KBM-7 (cell line): ENCODE measurements around the gene AKT3.

ENCODE experiments used
- DNase-seq: peaks from one replicate; pipeline ENCODE4 v3.0.0-alpha.2; 2015
- in situ Hi-C: fragments of 300-500 bp; cut with MboI; formaldehyde crosslinking; loops from 2 replicates; pipeline ENCODE4 v1.14.3; 2020; ENCODE audit warnings: low sequenced_read_pairs, low pct_unique_long_range_greater_than_20kb, mixed read lengths

AKT3 gene

DNA sequence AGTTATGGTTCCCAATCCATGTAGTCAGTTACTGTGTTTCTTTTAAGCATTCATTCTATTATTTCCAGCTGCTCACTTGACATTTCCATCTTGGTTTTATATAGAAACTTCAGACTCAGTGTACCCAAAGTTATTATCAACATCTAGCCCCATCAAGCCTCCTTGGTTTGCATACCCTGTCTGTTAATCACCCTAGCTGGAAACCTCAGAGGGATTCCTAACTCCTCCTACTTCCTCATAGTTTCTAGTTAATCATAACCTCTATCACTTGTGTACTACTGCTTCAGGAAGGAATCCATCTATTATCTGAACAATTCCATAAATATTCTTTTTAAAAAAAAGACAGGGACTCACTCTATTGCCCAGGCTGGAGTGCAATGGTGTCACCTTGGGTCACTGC lies 300.9 kb downstream of the AKT3 start:
- in situ Hi-C loops = no loop called here
- DNase-seq = no peak

DNA sequence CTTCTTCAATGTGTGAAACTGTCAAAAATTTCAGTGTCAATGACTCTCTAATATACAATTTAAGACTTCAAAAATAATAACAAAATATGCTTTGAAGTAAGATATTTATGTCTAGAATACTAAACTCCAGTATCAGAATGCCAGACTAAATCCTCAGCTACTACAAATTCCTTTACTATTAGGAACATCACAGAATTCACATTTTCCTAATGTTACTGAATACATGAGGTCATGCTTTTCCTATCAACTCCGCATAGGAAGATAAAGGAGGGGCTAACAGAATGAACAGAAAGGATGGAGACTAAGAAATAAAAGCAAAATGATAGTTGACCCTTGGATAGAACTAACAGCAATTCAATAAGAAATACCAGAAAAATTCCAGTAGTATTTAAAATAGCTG lies 301.5 kb downstream of the AKT3 start:
- no peak for DNase-seq
- in situ Hi-C loops = no loop called here

DNA sequence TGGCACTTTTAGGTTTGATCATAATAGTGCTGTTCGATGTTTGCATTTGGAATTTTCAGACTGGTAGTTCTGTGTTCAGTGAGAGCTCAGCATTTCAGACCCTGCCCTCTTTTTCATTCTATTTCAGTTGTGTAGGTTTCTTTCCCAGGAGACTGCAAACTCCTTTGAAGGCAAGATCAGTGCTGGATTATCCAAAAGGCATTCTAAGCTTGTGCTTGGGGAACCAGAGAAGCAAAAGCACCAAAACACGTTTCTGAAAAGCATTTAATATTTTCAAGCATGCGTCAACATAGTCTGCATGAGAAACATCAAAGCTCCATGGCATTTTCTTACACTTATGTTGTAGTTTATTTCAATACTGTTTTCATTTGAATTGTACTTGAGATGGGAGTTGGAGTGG lies 302.2 kb downstream of the AKT3 start:
- no peak for DNase-seq

DNA sequence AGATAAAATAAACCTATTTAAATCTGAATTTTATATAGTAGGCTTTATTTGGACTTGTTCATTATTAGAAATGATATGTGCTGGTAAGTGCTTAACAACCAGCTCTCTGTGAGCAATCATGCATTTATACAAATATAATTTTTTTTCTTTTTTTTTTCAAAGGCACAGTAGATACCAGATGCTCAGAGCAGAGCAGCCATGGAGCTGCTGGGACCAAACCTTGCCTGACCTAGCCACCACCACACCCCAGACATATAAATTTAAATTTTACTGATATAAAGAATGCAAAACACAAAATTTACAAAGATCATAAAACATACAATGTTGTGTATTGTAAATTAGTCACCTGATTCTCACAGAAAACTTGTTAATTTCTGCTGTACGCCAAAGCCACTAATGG lies 303.6 kb downstream of the AKT3 start:
- DNase-seq = no peak
- in situ Hi-C loops = no loop called here

More for the DNA sequence above, 302.2 kb downstream of the AKT3 start:
- in situ Hi-C loops = no loop called here

DNA sequence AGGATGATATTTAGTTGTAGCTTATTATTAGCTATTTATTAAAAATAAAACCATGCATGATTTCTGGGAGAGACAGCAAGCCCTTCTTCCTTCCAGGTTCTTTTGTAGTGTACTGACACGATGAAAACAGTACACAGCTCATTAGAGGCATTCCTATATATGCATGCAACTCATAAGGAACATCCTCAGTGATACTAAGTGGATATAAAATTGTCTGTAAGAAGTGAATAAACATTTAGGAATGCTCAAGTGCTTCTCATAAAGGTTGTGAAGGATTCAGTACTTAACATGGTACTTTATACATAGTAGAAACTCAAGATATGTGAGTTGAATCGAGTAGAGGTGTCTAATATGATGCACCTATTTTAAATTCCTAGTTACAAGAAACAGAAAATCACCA lies 306.5 kb downstream of the AKT3 start:
- DNase-seq = no peak
- in situ Hi-C loops = no loop called here

DNA sequence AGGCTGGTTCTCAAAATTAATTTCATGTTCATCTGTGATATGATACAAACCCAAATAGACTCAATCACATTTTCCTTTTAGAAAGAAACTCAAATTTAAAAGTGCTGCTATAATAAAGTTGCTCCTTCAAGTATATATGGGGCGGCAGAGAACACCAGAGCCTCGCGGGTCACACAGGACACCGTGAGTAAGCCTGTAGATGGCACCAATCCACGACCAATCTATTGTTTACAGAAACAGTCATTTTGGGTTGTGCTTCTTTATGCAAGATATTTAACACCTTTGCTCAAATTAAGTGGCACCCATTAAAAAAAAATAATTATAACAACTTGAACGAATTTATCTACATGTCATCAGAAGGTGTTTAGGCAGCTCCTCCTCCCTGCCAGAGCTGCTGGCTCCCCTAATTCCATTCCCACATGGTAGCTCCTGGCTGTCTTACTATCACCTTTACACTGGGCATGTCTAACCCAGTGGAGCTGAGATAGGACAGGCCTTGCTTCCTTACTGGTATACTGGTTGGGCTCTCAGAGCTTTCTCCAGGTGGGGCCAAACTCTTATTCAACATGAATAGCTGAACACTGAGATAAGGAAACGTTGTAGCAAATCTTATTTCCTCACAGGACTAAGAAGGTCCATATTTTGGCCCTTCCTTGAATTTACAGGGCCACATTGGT lies 307.2 kb downstream of the AKT3 start:
- in situ Hi-C loops = no loop called here
- DNase-seq = no peak

DNA sequence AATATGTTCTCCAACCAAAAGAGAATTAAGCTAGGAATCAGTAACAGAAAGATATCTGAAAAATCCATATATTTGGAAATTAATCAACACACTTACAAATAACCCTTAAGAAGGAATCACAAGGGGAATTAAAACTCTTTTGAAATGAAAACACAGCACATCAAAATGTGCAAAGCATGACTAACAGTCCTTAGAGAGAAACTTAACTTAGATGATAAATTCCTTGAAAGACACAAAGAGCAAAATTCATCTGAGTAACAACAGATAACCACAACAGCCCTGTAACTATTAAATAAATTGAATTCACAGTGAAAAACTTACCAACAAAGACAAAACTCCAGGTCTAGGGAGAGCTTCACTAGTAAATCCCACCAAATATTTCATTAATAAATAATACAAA lies 310.4 kb downstream of the AKT3 start:
- DNase-seq = no peak
- in situ Hi-C loops = no loop called here

DNA sequence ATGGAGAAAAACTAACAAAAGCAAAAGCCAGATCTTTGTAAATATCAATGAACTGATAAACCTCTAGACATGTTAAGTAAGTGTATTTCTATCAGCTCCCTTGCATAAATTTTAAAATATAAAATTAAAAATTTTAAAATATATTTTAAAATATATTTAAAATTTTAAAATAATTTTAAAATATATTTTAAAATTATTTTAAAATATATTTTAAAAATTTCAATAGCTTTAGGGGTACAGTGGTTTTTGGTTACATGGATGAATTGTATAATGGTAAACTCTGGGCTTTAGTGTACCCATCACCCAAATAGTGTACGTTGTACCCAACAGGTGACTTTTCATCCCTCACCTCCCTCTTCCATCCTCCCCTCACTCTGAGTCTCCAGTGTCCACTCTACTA lies 315.0 kb downstream of the AKT3 start:
- DNase-seq = no peak
- in situ Hi-C loops = no loop called here

DNA sequence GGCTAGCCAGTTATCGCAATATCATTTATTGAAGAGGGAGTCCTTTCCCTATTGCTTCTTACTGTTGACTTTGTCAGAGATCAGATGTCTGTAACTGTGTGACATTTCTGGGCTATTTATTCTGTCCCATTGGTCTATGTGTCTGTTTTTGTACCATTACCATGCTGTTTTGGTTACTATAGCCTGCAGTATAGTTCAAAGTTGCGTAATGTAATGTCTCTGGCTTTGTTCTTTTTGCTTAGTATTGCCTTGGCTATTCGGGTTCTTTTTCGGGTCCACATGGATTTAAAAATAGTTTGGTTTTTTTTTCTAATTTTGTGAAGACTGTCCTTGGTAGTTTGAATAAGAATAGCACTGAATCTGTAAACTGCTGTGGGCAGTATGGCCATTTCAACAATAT lies 320.5 kb downstream of the AKT3 start:
- no peak for DNase-seq
- in situ Hi-C loops = no loop called here

DNA sequence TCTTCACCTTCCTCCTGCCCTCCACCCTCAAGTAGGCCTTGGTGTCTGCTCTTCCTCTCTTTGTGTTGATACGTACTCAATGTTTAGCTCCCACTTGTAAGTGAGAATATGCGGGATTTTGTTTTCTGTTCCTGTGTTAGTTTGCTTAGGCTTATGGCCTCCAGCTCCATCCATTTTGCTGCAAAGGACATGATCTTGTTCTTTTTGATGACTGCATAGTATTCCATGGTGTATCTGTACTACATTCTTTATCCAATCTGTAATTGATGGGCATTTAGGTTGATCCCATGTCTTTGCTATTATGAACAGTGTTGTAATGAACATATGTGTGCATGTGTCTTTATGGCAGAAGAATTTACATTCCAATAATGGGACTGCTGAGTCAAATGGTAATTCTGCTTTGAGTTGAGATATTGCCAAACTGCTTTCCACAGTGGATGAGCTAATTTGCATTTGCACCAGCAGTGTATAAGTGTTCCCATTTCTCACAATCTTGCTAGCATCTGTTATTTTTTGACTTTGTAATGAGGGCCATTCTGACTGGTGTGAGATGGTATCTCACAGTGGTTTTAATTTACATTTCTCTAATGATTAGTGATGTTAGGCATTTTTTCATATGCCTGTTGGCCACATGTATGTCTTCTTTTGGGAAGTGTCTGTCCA lies 321.5 kb downstream of the AKT3 start:
- in situ Hi-C loops = no loop called here
- DNase-seq = no peak

DNA sequence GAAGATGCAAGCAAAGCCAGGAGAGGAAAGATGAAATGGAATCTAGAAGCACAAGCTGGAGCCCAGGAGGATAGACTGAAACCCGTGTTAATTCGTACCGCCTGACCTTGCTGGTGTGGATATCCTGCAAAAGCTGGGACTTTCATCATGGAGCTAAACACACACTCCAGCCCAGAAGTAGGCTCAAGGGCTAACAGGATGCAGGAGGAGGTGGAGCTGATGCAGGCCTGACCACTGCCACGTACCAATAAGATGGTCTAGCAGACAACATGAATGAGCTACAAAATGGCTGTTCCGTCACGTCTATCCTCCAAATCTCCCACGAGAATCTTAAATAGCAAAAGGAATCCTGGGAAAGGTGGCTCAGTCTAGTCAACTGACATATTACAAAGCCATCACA lies 323.9 kb downstream of the AKT3 start:
- DNase-seq = no peak
- in situ Hi-C loops = no loop called here

DNA sequence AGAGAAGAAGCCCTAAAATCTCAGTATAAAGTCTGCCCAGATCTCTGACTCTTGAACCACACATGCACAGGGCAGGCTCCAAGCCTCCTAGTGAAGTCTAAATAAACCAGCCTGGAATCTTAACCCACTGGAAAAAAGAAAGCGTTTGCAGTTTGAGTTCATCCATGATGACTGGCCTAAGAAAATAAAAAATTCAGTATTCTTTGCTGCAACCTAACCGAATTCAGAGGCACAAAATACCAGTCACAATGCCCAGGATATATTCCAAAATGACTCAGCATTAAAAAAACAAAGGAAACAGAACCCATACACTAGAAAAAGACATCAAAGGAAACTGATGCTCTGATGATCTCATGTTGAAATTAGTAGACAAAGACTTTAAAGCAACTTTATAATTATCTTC lies 325.0 kb downstream of the AKT3 start:
- no peak for DNase-seq
- in situ Hi-C loops = no loop called here

DNA sequence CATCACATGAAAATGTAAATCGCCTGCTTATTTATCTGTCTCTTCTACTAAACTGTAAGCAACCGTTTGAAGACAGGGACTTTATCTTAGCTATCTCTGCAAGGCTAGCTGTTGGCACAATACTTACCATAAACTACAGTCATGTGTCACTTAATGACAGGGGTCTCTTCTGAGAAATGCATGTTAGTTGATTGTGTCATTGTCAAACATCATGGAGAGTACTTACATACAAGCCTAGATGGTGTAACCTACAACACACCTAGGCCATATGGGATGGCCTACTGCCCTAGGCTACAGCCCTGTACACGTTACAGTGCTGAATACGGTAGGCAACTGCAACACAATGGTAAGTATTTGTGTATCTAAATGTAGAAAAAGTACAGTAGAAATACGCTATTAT lies 326.3 kb downstream of the AKT3 start:
- in situ Hi-C loops = no loop called here
- DNase-seq = no peak

DNA sequence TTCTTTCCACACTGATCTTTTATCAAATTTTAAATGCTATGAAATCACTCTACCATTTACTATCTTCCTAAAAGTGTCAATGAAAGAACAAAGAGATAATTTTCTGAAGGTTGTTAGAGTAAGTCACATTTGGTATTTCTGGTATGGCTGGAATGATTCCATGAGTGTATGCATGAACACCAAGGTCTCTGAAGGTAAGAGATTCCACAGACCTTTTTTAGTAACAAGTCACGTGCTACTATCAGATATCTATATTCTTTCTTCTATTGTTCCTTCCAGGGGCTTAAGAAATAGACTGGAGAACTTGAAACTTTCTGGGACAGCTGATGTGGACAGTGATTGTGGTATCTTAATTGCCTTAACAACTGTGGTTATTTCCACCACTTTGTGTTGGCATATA lies 329.2 kb downstream of the AKT3 start:
- DNase-seq = no peak
- in situ Hi-C loops = no loop called here

DNA sequence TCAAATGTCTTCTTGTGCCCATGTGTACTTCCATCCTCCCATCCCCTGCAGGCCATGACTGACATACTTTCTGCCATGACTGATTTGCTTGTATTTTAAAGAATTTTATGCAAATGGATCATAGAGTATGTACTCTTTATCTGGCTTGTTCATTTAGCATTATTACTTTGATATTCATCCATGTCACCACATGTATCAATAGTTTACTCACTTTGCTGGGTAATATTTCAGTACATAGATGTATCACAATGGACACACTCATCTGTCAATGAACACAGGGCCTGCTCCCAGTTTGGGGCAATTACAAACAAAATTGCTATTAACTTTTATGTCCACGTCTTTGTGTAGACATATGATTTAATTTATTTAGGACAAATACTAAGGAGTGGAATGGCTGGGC lies 335.1 kb downstream of the AKT3 start:
- DNase-seq = no peak
- in situ Hi-C loops = no loop called here

DNA sequence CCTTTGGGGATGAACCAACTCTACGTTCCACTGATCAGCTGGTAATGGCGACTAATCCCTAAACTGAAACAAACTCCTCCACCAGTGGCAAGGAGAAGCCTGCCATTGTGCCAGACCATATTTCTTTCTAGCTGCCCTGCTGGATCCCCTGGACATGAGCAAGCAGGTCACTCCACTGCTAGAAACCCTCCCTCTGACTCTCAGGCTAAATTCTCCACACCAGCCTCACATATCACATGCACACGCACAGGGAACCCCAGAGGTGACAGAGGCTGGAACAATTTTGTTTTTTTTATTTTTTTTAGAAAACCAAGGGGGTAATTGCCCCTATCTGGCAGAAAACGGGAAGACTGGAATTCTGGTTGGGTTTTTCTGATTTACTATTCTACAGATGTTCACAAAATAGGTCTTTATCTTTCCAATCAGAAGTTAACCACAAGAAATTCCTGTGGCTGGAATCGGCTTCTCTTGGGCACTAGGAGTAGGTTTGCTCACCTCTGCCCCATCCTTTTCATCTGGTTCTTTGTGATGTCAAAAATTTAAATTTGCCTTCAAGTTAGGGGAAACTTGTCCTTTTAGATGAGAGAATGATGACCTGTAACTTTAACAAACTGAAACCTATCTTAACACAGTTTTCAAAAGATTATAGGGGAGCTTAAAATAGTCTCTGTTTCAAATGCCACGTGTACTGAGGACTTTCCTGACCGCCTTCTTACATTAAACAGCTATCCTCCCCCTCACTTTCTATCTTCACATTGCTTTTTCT lies 336.1 kb downstream of the AKT3 start:
- DNase-seq = no peak

DNA sequence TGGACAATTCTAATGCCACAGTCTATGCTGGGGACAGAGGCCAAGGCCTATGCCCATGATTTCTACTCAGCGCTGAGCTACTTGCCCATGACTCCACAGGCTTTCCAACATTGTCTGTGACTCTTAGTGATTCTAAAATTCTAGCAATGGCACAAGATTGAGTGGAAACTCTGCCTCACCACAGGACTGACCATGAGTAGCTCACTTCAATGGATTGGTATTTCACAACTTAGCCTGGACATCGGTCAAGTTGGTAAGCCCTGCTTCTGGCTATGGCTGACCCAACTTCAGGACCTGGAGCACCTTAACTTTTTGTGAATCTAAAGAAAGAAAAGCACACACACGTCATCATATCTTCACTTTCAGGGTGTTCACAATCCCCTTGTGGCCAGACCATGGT lies 339.1 kb downstream of the AKT3 start:
- in situ Hi-C loops = no loop called here
- DNase-seq = no peak

More for the DNA sequence above, 336.1 kb downstream of the AKT3 start:
- in situ Hi-C loops = no loop called here

DNA sequence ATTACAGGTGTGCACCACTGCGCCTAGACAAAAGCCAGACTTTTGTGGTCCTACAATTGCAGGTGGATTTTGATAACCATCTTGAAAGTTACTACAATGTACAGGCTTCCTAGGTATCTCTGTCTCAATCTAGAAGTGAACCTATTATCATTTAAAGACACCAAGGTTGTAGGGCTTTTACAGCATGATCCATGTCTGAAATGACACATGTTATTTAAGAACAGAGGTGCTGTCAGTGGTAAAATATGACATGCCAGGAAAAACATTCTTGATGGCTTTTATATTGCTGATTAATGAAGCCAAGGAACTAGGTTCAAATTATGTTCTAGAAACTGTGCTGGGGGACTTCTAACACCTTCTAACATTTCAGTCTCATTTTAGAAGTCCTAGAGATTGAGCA lies 341.1 kb downstream of the AKT3 start:
- no peak for DNase-seq
- in situ Hi-C loops = no loop called here

DNA sequence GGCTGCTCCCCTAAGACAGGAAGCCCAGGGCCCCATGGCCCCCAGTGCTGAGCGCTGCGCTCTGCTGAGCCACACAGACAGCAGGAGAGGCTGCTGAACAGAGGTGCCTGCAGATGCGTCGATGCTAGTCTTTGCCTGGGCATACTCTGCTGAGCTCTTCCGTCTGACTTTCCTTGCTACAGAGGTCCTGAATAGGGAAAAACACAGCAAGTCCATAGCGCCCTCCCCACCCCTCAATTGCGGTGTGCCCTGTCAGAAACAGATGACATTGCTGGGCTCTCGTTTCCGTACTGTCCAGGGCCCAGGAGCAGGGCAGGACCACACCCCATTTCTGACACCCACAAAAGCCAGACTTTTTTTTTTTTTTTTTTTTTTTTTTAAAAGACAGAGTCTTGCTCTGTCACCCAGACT lies 341.7 kb downstream of the AKT3 start:
- DNase-seq = peak; percentile 37
- in situ Hi-C loops = no loop called here

DNA sequence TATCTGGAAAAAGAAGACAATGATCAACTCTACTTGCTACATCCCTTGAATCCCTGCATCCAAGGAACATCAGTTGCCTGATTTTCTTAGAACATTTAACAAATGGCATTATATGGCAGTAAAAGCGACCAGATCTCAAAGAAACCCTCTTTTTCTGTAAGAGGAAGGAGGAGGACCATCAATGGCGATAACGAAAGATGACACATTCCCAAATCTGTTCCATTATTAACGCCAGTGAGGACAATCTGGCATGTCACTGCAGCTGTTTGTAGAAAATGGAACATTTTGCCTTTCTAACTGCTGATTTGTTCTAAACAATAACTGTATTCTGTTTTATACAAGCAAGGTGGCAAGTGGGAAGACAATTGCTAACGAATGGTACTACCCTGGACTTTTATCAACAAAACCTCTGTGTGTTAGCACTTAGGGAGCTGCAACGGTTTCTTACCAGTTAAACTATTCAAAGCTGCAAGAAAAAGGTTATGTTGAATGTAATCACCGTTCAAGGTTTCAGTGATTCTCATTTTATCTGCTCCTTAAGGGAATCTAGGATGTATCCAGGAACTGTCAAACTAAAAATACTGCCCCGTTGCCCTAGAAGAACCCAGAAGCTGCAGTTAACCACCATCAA lies 342.3 kb downstream of the AKT3 start:
- in situ Hi-C loops = no loop called here
- peak; percentile 10 for DNase-seq
